PC-9 (cell line): ENCODE measurements around the gene ZNF428. TPM values are rescaled to one million over a fixed set of nuclear protein-coding genes. Genes with fewer than 3 reads are reported as not detected.

Source experiments
- BruUV-seq: library from RNA; stranded (reverse); fragments of 400-500 nt; replicated peaks from 2 replicates; lab custom pipeline; 2021; lab: Mats Ljungman, UMichigan
- CTCF ChIA-PET: fragments of 300-600 bp; sonication (Branson Sonifier 250); formaldehyde crosslinking; loops from one replicate; lab custom pipeline; 2022; ENCODE audit warnings: antibody characterized with exemption; lab: Charles Lee
- POLR2A ChIA-PET: fragments of 300-600 bp; sonication (Branson Sonifier 250); formaldehyde crosslinking; loops from one replicate; lab custom pipeline; 2022; ENCODE audit warnings: antibody characterized with exemption; ENCODE audit not compliant: unreplicated experiment; lab: Charles Lee
- DNase-seq, 2 experiments: peaks; one replicate each; pipeline versions ENCODE4 v3.0.0 to v3.0.0-alpha.2; 2015 to 2022; ENCODE audit warnings: mixed read lengths in 1 of 2
- H2AFZ ChIP-seq: fragments of 200-600 bp; sonication (generic); 2 replicates; pipeline ENCODE4 v1.8.1; 2017; ENCODE audit warnings: antibody characterized with exemption
- H3F3A ChIP-seq: fragments of 200-600 bp; sonication (generic); 2 replicates; pipeline ENCODE4 v1.8.1; 2017; ENCODE audit warnings: antibody characterized with exemption, mild to moderate bottlenecking, low read depth; ENCODE audit not compliant: insufficient read depth
- H3K27ac ChIP-seq: fragments of 200-600 bp; sonication (generic); 2 replicates; pipeline ENCODE4 v1.6.1; 2016; ENCODE audit warnings: mixed run types
- H3K27me3 ChIP-seq: fragments of 200-600 bp; sonication (generic); 2 replicates; pipeline ENCODE4 v1.6.1; 2016; ENCODE audit warnings: low read depth, mixed run types; ENCODE audit not compliant: insufficient read depth
- H3K36me3 ChIP-seq: fragments of 200-600 bp; sonication (generic); 2 replicates; pipeline ENCODE4 v1.6.1; 2016; ENCODE audit warnings: low read depth, mixed run types
- H3K4me1 ChIP-seq: fragments of 200-600 bp; sonication (generic); replicated peaks from 2 replicates; pipeline ENCODE4 v1.6.1; 2016; ENCODE audit warnings: mixed run types; ENCODE audit not compliant: insufficient read depth
- H3K4me2 ChIP-seq: fragments of 200-600 bp; sonication (generic); 2 replicates; pipeline ENCODE4 v1.6.1; 2017; ENCODE audit warnings: mixed run types
- H3K4me3 ChIP-seq: fragments of 200-600 bp; sonication (generic); 2 replicates; pipeline ENCODE4 v1.6.1; 2016; ENCODE audit warnings: mixed run types
- H3K79me2 ChIP-seq: fragments of 200-600 bp; sonication (generic); 2 replicates; pipeline ENCODE4 v1.6.1; 2017; ENCODE audit warnings: low read depth, mixed run types
- H3K9me2 ChIP-seq: fragments of 200-600 bp; sonication (generic); 2 replicates; pipeline ENCODE4 v1.8.1; 2017; ENCODE audit warnings: mild to moderate bottlenecking; ENCODE audit not compliant: insufficient read depth
- H3K9me3 ChIP-seq: fragments of 200-600 bp; sonication (generic); 2 replicates; pipeline ENCODE4 v1.8.1; 2016; ENCODE audit warnings: low read depth; ENCODE audit not compliant: insufficient read depth
- H4K20me1 ChIP-seq: fragments of 200-600 bp; sonication (generic); 2 replicates; pipeline ENCODE4 v1.8.1; 2017; ENCODE audit not compliant: insufficient read depth
- EZH2 ChIP-seq: fragments of 200-600 bp; sonication (generic); IDR thresholded peaks from 2 replicates; pipeline ENCODE4 v1.8.0; 2017; ENCODE audit warnings: antibody characterized with exemption, low read depth
- intact Hi-C: fragments of 100-400 bp; cut with micrococcal nuclease; formaldehyde crosslinking; loops from one replicate; pipeline ENCODE4 v1.10.0; 2022; ENCODE audit not compliant: unreplicated experiment
- total RNA-seq: library from RNA; stranded (reverse); gene quantifications from 2 replicates; pipeline ENCODE4 v1.2.3, GENCODE V29; 2021
- TF ChIP-seq, protein P1 (sequence below): fragments of 200-600 bp; sonication (generic); conservative IDR thresholded peaks from 2 replicates; pipeline ENCODE4 v1.6.1; 2017; ENCODE audit warnings: mixed run types, antibody characterized with exemption, mild to moderate bottlenecking, moderate library complexity

The ZNF428 gene
- total RNA-seq, 1 experiment from 2014 or later: 46.6 TPM

DNA sequence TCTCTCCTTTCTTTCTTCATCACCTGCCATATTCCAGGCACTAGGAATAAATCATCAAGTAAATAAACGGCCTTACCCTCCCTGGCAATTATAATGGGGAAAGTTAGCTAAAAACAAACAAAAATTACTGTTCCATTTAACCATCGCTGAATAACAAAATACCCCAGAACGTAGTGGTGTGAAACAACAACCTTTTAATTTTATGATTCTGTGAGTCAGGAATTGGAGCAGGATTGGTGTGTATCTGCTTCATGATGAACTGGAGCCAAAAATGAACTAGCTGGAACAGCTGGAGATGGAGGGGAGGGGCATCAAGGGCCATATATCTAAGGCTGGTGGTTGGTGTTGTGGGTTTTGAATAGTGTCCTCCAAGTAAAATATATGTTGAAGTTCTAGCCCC, 23.9 kb upstream of the ZNF428 start:
- BruUV-seq: no TSS peak
- no peak overlapping the region for H2AFZ ChIP-seq
- POLR2A ChIA-PET: no interaction called here
- no peaks in the 10 kb centered on the region for H3K79me2 ChIP-seq
- no peak overlapping the region for H3K4me2 ChIP-seq
- H3K9me3 ChIP-seq: no peaks in the 10 kb centered on the region
- peaks cover 29% of the 10 kb centered on the region; the same call in 1 of the 2 replicates for H3F3A ChIP-seq
- H3K36me3 ChIP-seq: no peaks in the 10 kb centered on the region
- peaks cover 6% of the 10 kb centered on the region; the same call in 1 of the 2 replicates for H3K27me3 ChIP-seq
- TF ChIP-seq EZH2: no peak
- TF ChIP-seq, protein P1, sequence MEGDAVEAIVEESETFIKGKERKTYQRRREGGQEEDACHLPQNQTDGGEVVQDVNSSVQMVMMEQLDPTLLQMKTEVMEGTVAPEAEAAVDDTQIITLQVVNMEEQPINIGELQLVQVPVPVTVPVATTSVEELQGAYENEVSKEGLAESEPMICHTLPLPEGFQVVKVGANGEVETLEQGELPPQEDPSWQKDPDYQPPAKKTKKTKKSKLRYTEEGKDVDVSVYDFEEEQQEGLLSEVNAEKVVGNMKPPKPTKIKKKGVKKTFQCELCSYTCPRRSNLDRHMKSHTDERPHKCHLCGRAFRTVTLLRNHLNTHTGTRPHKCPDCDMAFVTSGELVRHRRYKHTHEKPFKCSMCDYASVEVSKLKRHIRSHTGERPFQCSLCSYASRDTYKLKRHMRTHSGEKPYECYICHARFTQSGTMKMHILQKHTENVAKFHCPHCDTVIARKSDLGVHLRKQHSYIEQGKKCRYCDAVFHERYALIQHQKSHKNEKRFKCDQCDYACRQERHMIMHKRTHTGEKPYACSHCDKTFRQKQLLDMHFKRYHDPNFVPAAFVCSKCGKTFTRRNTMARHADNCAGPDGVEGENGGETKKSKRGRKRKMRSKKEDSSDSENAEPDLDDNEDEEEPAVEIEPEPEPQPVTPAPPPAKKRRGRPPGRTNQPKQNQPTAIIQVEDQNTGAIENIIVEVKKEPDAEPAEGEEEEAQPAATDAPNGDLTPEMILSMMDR: no peak
- H3K4me3 ChIP-seq: no peak overlapping the region
- peaks cover 14% of the 10 kb centered on the region; the same call in 1 of the 2 replicates for H3K4me1 ChIP-seq
- intact Hi-C loops: no loop called here
- CTCF ChIA-PET: no interaction called here
- no peaks in the 10 kb centered on the region for H4K20me1 ChIP-seq
- H3K9me2 ChIP-seq: no peaks in the 10 kb centered on the region
- DNase-seq: no peak
- no peak overlapping the region for H3K27ac ChIP-seq

DNA sequence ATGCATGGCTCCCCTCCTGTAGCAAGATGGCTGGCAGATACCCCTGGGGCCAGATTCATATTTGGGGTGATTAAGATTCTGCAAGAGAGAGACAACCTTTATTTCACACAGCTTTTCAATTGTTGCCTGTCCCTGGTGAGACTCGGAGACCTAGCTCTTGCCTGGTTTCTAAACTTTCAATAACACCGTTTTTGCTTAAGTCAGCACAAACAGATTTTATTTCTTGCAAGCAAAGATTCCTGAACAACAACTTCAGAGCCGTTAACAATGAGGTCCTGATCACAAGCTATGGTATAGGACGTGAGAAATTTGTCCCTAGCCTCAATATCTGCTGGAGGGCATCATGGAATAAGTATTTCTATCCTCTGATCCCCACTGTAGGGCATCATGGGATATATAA, 23.1 kb upstream of the ZNF428 start:
- intact Hi-C loops: no loop called here
- H3K36me3 ChIP-seq: no peaks in the 10 kb centered on the region
- no TSS peak for BruUV-seq
- CTCF ChIA-PET: interaction anchor here (0.6 kb wide), 1 partner anchor 64 kb away, joined by 4 read pairs; no protein-coding TSS in a partner anchor
- no peak overlapping the region for H2AFZ ChIP-seq
- H3K9me2 ChIP-seq: no peaks in the 10 kb centered on the region
- POLR2A ChIA-PET: interaction anchor here (0.6 kb wide), 1 partner anchor 105 kb away, joined by 4 read pairs; no protein-coding TSS in a partner anchor
- no peaks in the 10 kb centered on the region for H3K79me2 ChIP-seq
- no peak overlapping the region for H3K4me3 ChIP-seq
- H3K27me3 ChIP-seq: peaks cover 6% of the 10 kb centered on the region; the same call in 1 of the 2 replicates
- H3K9me3 ChIP-seq: no peaks in the 10 kb centered on the region
- H4K20me1 ChIP-seq: no peaks in the 10 kb centered on the region
- TF ChIP-seq EZH2: no peak
- TF ChIP-seq, protein P1: no peak
- peaks cover 14% of the 10 kb centered on the region; the same call in 1 of the 2 replicates for H3K4me1 ChIP-seq
- no peak overlapping the region for H3K4me2 ChIP-seq
- H3F3A ChIP-seq: peaks cover 31% of the 10 kb centered on the region; the same call in 1 of the 2 replicates
- H3K27ac ChIP-seq: no peak overlapping the region
- DNase-seq: no peak

DNA sequence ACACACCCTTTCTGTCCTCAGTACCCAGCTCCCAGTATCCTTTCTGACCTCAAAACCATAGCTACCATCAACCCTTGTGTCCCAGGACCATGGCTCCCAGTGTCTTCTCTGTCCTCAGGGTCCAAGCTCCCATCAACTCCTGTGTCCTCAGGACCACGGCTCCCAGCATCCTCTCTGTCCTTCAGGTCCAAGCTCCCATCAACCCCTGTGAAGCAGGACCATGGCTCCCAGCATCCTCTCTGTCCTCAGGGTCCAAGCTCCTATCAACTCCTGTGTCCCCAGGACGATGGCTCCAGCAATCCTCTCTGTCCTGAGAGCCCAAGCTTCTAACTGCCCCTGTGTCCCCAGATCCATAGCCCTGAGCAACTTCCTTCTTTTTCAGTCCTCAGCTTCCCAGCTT, 21.9 kb upstream of the ZNF428 start:
- POLR2A ChIA-PET: interaction anchor here (0.6 kb wide), 1 partner anchor 45 kb away, joined by 6 read pairs; the partner anchor contains the start of gene ZNF576
- no peaks in the 10 kb centered on the region for H3K36me3 ChIP-seq
- DNase-seq: no peak
- TF ChIP-seq, protein P1: no peak
- no peak for TF ChIP-seq EZH2
- intact Hi-C loops: no loop called here
- H3K4me1 ChIP-seq: peaks cover 14% of the 10 kb centered on the region; the same call in 1 of the 2 replicates
- BruUV-seq: TSS peak; percentile 24
- peaks cover 6% of the 10 kb centered on the region; the same call in 1 of the 2 replicates for H3K27me3 ChIP-seq
- no peaks in the 10 kb centered on the region for H4K20me1 ChIP-seq
- no peaks in the 10 kb centered on the region for H3K9me3 ChIP-seq
- H3K4me2 ChIP-seq: no peak overlapping the region
- no peak overlapping the region for H2AFZ ChIP-seq
- H3F3A ChIP-seq: peaks cover 24% of the 10 kb centered on the region; the same call in 1 of the 2 replicates
- H3K79me2 ChIP-seq: no peaks in the 10 kb centered on the region
- no peak overlapping the region for H3K4me3 ChIP-seq
- H3K9me2 ChIP-seq: no peaks in the 10 kb centered on the region
- CTCF ChIA-PET: interaction anchor here (0.7 kb wide), 1 partner anchor 139 kb away, joined by 3 read pairs; the partner anchor contains the start of gene KCNN4
- no peak overlapping the region for H3K27ac ChIP-seq
